ENCODE measurements around the gene LSM4.

DNA sequence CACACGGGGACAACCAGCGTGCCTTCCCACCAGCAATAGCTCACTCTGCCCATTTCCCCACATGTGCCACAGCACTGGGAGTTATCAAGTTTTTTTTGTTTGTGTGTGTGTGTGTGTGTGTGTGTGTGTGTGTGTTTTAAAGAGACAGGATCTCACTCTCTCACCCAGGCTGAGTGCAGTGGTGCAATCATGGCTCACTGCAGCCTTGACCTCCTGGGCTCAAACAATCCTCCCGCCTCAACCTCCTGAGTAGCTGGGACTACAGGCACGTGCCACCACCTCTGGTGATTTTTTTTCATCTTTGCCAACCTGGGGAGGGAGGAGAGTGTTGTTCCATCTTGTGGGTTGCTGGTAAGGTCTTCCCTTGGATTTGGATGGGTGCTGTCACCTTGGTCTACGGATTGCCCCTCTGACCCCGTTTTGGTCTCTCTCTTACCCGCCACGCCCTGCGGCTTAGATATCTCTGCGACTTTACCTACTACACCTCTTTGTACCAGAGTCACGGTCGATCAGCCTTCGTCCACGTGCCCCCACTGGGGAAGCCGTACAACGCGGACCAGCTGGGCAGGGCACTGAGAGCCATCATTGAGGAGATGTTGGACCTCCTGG is 40.2 kb upstream of the LSM4 start:
- TF ChIP-seq YY1 (IDR thresholded peaks at IDR 0.05; ENCODE audit: insufficient read depth, insufficient read length) (no peak), ZNF274 (IDR thresholded peaks at IDR 0.05; ENCODE audit: low read depth, low read length) (no peak)
